Brain microvascular endothelial cell (primary cell): Measurements from ENCODE around the gene ALPI.

Experiments
- DNase-seq: peaks from one replicate; pipeline ENCODE4 v3.0.0-alpha.2; 2020
- H3K27ac ChIP-seq: fragments of 250-450 bp; sonication (Bioruptor Pico); 2 replicates; pipeline ENCODE4 v1.5.1; 2020; ENCODE audit warnings: mild to moderate bottlenecking, moderate library complexity
- H3K27me3 ChIP-seq: fragments of 250-450 bp; sonication (Bioruptor Pico); replicated peaks from 2 replicates; pipeline ENCODE4 v1.5.1; 2020; ENCODE audit warnings: mild to moderate bottlenecking
- H3K36me3 ChIP-seq: fragments of 250-450 bp; sonication (Bioruptor Pico); replicated peaks from 2 replicates; pipeline ENCODE4 v1.5.1; 2020; ENCODE audit warnings: mild to moderate bottlenecking
- H3K4me3 ChIP-seq: 2 replicates; pipeline ENCODE4 v1.5.1; 2011; ENCODE audit warnings: low read depth, mild to moderate bottlenecking, control low read depth, low read length, moderate library complexity
- CTCF ChIP-seq: IDR thresholded peaks from 2 replicates; pipeline ENCODE4 v1.5.1; 2011; ENCODE audit warnings: low read depth, mild to moderate bottlenecking, moderate library complexity, low read length, control low read depth, inconsistent platforms; ENCODE audit errors: missing control alignments
- in situ Hi-C: cut with HindIII; loops from 2 replicates; pipeline ENCODE4 v1.10.0; 2017; ENCODE audit warnings: low sequenced_read_pairs, low pct_ligation_motif_present

Gene ALPI

GRCh38 chr2:232411901-232412629, 43.9 kb upstream of the ALPI start:
- Histone ChIP-seq H3K27ac (no peak overlapping the region), H3K36me3 (no peaks in the 10 kb centered on the region), H3K27me3 (peaks cover 11% of the 10 kb centered on the region), H3K4me3 (no peak overlapping the region)
- no peak for TF ChIP-seq CTCF
- in situ Hi-C loops = no loop called here
- no peak for DNase-seq

- Histone ChIP-seq H3K36me3 (no peaks in the 10 kb centered on the region), H3K27ac (no peak overlapping the region), H3K27me3 (peaks cover 11% of the 10 kb centered on the region), H3K4me3 (no peak overlapping the region)
- DNase-seq = no peak
- no peak for TF ChIP-seq CTCF
- in situ Hi-C loops = no loop called here
Measured at GRCh38 chr2:232412986-232413385, 43.0 kb upstream of the ALPI start.

DNA sequence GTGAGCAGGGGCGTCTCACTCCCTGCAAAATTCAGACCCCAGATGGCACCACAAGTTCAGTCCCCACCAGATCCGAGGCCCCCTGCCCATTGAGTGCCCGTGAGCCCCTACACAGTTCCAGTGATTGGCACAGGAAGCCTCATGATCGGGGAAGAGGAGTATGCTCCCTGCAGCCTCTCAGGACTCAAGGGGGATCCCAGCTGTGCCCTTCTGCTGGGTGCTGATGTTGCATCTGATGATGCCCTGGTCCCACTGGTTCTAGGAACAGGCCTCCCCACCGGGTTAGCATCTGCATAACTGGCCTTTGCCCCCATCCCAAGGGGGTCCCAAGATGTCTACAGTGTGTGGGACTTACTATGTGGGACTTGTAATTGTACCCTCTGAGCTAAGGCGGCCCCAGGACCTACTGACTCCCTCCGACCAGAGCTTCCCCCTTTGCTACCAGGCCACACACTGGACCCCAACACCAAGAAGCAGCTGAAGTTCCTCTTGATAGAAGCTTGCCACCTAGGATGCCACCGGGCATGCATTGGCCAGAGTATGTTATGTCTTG, 40.7 kb upstream of the ALPI start:
- in situ Hi-C loops = no loop called here
- no peaks in the 10 kb centered on the region for H3K36me3 ChIP-seq
- peaks cover 32% of the 10 kb centered on the region for H3K27me3 ChIP-seq
- H3K4me3 ChIP-seq = no peak overlapping the region
- TF ChIP-seq CTCF = no peak
- H3K27ac ChIP-seq = no peak overlapping the region
- no peak for DNase-seq

- no peak for DNase-seq
- no peak overlapping the region for H3K27ac ChIP-seq
- no peaks in the 10 kb centered on the region for H3K36me3 ChIP-seq
- in situ Hi-C loops = no loop called here
- no peak overlapping the region for H3K4me3 ChIP-seq
- TF ChIP-seq CTCF = no peak
- H3K27me3 ChIP-seq = peaks cover 39% of the 10 kb centered on the region
Measured at GRCh38 chr2:232415736-232416520, 40.0 kb upstream of the ALPI start.

- no peak for DNase-seq
- in situ Hi-C loops = no loop called here
- Histone ChIP-seq H3K27me3 (peaks cover 47% of the 10 kb centered on the region), H3K27ac (no peak overlapping the region), H3K36me3 (no peaks in the 10 kb centered on the region), H3K4me3 (no peak overlapping the region)
- TF ChIP-seq CTCF = no peak
Measured at GRCh38 chr2:232416521-232417470, 39.2 kb upstream of the ALPI start.
